Measurements from ENCODE around the gene XRCC3.
A peak's percentile ranks its signal among the peaks of the same experiment; 100 is the strongest.
"Not testable (repeated sequence)": the region's sequence is repeated elsewhere in the genome, so short reads cannot be mapped to it uniquely, and the experiment has no call there.

Gene XRCC3

DNA sequence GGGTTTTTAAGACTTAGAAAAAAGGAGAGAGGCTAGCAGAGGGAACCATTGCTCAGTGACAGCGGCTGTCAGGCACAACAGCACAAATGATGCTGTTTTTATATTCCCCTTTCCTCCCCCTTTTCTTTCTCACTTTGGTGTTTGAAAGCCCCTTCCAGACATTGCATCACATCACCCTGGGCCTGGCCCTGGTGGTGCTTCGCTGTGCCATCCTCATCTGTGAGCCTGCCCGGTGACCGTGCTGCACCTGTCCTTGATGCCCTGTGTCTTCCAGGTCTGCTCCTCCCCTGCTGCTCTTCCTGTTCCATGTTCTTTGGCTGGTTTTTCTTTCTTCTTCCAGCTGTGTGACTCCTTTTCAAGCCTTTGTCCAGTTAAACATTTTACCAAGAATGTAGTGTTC is 61.4 kb downstream of the XRCC3 start:
- H3K27me3 ChIP-seq (ENCODE audit: insufficient read depth, low read length) = no peaks in the 10 kb centered on the region
- H3K18ac ChIP-seq (ENCODE audit: low read length) = peak overlapping the region; percentile 5
- H4K8ac ChIP-seq (ENCODE audit: low read depth, low read length) = no peak overlapping the region
- no peak overlapping the region for H3K14ac ChIP-seq (ENCODE audit: low read length)
- no peak overlapping the region for H3K4me2 ChIP-seq (ENCODE audit: low read length)
- H3K4ac ChIP-seq (ENCODE audit: low read depth, low read length) = no peak overlapping the region
- H2AK5ac ChIP-seq (ENCODE audit: low read length) = no peak overlapping the region
- H4K12ac ChIP-seq (ENCODE audit: low read depth, low read length) = no peak overlapping the region
- H4K91ac ChIP-seq (ENCODE audit: low read depth, low read length) = no peak overlapping the region
- no peak overlapping the region for H3K23ac ChIP-seq (ENCODE audit: low read length)
- WGBS (ENCODE audit: extremely low coverage, insufficient coverage, insufficient read length) = no CpG with 5 or more reads among the region's 4 CpGs
- no peaks in the 10 kb centered on the region for H3K9me3 ChIP-seq (ENCODE audit: insufficient read depth, low read depth, low read length)
- H3K9ac ChIP-seq (ENCODE audit: low read length) = no peak overlapping the region
- H3K36me3 ChIP-seq (ENCODE audit: control insufficient read depth in 1 of 2, insufficient read depth in 2 of 2, low read length in 2 of 2) = peaks cover 36 to 38% of the 10 kb centered on the region in 2 experiments
- H3K4me1 ChIP-seq (ENCODE audit: control insufficient read depth in 1 of 2, insufficient read depth in 2 of 2, low read length in 2 of 2) = no peaks in the 10 kb centered on the region
- H3K79me1 ChIP-seq (ENCODE audit: low read length) = no peaks in the 10 kb centered on the region
- DNase-seq = no peak
- H3K4me3 ChIP-seq (ENCODE audit: low read depth, low read length) = no peak overlapping the region
- no peak overlapping the region for H2BK120ac ChIP-seq (ENCODE audit: insufficient read depth, low read length, poor library complexity)
- no peaks in the 10 kb centered on the region for H3K79me2 ChIP-seq (ENCODE audit: control insufficient read depth, insufficient read depth, low read length, poor library complexity)
- no peak overlapping the region for H3K27ac ChIP-seq (ENCODE audit: low read depth, low read length)
- H2BK5ac ChIP-seq (ENCODE audit: low read depth, low read length, poor library complexity) = no peak overlapping the region
- no peak overlapping the region for H2AFZ ChIP-seq (ENCODE audit: insufficient read depth, low read length, poor library complexity)
- H2BK12ac ChIP-seq (ENCODE audit: low read length) = no peak overlapping the region

- H3K4me3 ChIP-seq (ENCODE audit: low read depth, low read length); H3K14ac ChIP-seq (ENCODE audit: low read length); H3K4ac ChIP-seq (ENCODE audit: low read depth, low read length); H3K79me2 ChIP-seq (ENCODE audit: control insufficient read depth, insufficient read depth, low read length, poor library complexity); H2AFZ ChIP-seq (ENCODE audit: insufficient read depth, low read length, poor library complexity); DNase-seq; H3K23ac ChIP-seq (ENCODE audit: low read length); H2BK5ac ChIP-seq (ENCODE audit: low read depth, low read length, poor library complexity); H3K18ac ChIP-seq (ENCODE audit: low read length); H3K27me3 ChIP-seq (ENCODE audit: insufficient read depth, low read length); H4K8ac ChIP-seq (ENCODE audit: low read depth, low read length); H2BK12ac ChIP-seq (ENCODE audit: low read length); H3K4me1 ChIP-seq (ENCODE audit: control insufficient read depth in 1 of 2, insufficient read depth in 2 of 2, low read length in 2 of 2); H4K91ac ChIP-seq (ENCODE audit: low read depth, low read length); H3K9me3 ChIP-seq (ENCODE audit: insufficient read depth, low read depth, low read length); H3K27ac ChIP-seq (ENCODE audit: low read depth, low read length); H2BK120ac ChIP-seq (ENCODE audit: insufficient read depth, low read length, poor library complexity); H3K4me2 ChIP-seq (ENCODE audit: low read length); H3K79me1 ChIP-seq (ENCODE audit: low read length); H3K9ac ChIP-seq (ENCODE audit: low read length); H4K12ac ChIP-seq (ENCODE audit: low read depth, low read length); H2AK5ac ChIP-seq (ENCODE audit: low read length): not testable (repeated sequence)
- H3K36me3 ChIP-seq (ENCODE audit: control insufficient read depth in 1 of 2, insufficient read depth in 2 of 2, low read length in 2 of 2) = peaks cover 37% of the 10 kb centered on the region in 2 experiments
- WGBS (ENCODE audit: extremely low coverage, insufficient coverage, insufficient read length) = no CpG with 5 or more reads among the region's 10 CpGs
Measured at GRCh38 chr14:103653336-103653735, 61.9 kb downstream of the XRCC3 start.

DNA sequence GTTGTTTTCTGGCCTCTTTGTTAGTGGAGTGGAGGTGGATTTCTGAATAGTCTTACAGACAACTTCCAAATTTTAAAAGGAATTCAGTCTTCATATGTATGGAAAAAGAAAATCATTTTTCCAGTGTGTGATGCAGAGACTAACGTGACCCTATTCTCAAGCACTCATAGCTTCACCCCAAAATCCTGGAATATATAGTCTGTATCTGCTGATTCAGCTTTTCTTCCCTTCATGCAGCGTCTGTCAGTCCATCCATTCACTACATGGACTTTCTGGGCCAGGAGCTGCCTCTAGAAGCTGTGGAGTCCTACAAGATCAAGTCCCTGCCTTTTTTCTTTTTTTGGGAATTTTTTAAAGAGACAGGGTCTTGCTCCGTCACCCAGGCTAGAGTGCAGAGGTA is 62.4 kb downstream of the XRCC3 start:
- no peak overlapping the region for H4K91ac ChIP-seq (ENCODE audit: low read depth, low read length)
- no CpG with 5 or more reads among the region's 3 CpGs for WGBS (ENCODE audit: extremely low coverage, insufficient coverage, insufficient read length)
- H3K18ac ChIP-seq (ENCODE audit: low read length) = no peak overlapping the region
- no peak overlapping the region for H3K14ac ChIP-seq (ENCODE audit: low read length)
- H3K9me3 ChIP-seq (ENCODE audit: insufficient read depth, low read depth, low read length) = no peaks in the 10 kb centered on the region
- no peak overlapping the region for H4K8ac ChIP-seq (ENCODE audit: low read depth, low read length)
- H2BK12ac ChIP-seq (ENCODE audit: low read length) = no peak overlapping the region
- H3K4me3 ChIP-seq (ENCODE audit: low read depth, low read length) = no peak overlapping the region
- DNase-seq = no peak
- peaks cover 33 to 34% of the 10 kb centered on the region in 2 experiments for H3K36me3 ChIP-seq (ENCODE audit: control insufficient read depth in 1 of 2, insufficient read depth in 2 of 2, low read length in 2 of 2)
- no peak overlapping the region for H2BK5ac ChIP-seq (ENCODE audit: low read depth, low read length, poor library complexity)
- H3K27ac ChIP-seq (ENCODE audit: low read depth, low read length) = no peak overlapping the region
- H3K23ac ChIP-seq (ENCODE audit: low read length) = no peak overlapping the region
- no peak overlapping the region for H4K12ac ChIP-seq (ENCODE audit: low read depth, low read length)
- no peaks in the 10 kb centered on the region for H3K79me2 ChIP-seq (ENCODE audit: control insufficient read depth, insufficient read depth, low read length, poor library complexity)
- no peak overlapping the region for H2BK120ac ChIP-seq (ENCODE audit: insufficient read depth, low read length, poor library complexity)
- H3K4me1 ChIP-seq (ENCODE audit: control insufficient read depth in 1 of 2, insufficient read depth in 2 of 2, low read length in 2 of 2) = no peaks in the 10 kb centered on the region
- no peaks in the 10 kb centered on the region for H3K27me3 ChIP-seq (ENCODE audit: insufficient read depth, low read length)
- H2AFZ ChIP-seq (ENCODE audit: insufficient read depth, low read length, poor library complexity) = no peak overlapping the region
- H3K79me1 ChIP-seq (ENCODE audit: low read length) = no peaks in the 10 kb centered on the region
- H3K9ac ChIP-seq (ENCODE audit: low read length) = no peak overlapping the region
- no peak overlapping the region for H3K4me2 ChIP-seq (ENCODE audit: low read length)
- H3K4ac ChIP-seq (ENCODE audit: low read depth, low read length) = no peak overlapping the region
- no peak overlapping the region for H2AK5ac ChIP-seq (ENCODE audit: low read length)

DNA sequence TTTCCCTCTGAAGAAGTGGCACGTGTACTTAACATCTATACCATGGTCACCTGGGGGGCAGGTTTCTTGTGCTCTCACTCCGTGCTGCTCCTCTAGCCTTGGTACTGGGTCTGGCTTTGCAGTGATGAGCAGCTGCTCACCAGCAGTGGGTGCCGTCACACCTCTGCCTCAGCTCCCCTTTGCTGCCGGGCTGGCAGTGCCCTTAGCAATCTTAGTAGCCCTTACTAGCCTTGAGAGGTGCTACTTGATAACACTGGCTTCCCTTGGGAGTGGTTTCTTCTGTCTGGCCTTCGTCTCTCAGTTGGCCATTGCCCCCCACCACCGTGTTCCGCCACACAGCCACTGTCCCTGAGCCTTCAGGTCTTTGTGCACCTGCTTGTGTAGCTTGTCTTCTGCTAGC is 63.7 kb downstream of the XRCC3 start:
- no peak overlapping the region for H3K4me2 ChIP-seq (ENCODE audit: low read length)
- no peak overlapping the region for H3K14ac ChIP-seq (ENCODE audit: low read length)
- H3K4me3 ChIP-seq (ENCODE audit: low read depth, low read length) = no peak overlapping the region
- no peak overlapping the region for H2BK5ac ChIP-seq (ENCODE audit: low read depth, low read length, poor library complexity)
- no peak overlapping the region for H2BK120ac ChIP-seq (ENCODE audit: insufficient read depth, low read length, poor library complexity)
- H3K9ac ChIP-seq (ENCODE audit: low read length) = no peak overlapping the region
- H3K4me1 ChIP-seq (ENCODE audit: control insufficient read depth in 1 of 2, insufficient read depth in 2 of 2, low read length in 2 of 2) = no peaks in the 10 kb centered on the region
- H3K18ac ChIP-seq (ENCODE audit: low read length) = no peak overlapping the region
- H3K27me3 ChIP-seq (ENCODE audit: insufficient read depth, low read length) = no peaks in the 10 kb centered on the region
- no peak overlapping the region for H3K23ac ChIP-seq (ENCODE audit: low read length)
- peak overlapping the region; percentile 83 for H3K4ac ChIP-seq (ENCODE audit: low read depth, low read length)
- no peaks in the 10 kb centered on the region for H3K79me1 ChIP-seq (ENCODE audit: low read length)
- H2BK12ac ChIP-seq (ENCODE audit: low read length) = no peak overlapping the region
- no peak overlapping the region for H4K91ac ChIP-seq (ENCODE audit: low read depth, low read length)
- H3K79me2 ChIP-seq (ENCODE audit: control insufficient read depth, insufficient read depth, low read length, poor library complexity) = peaks cover 4% of the 10 kb centered on the region
- no peak overlapping the region for H4K8ac ChIP-seq (ENCODE audit: low read depth, low read length)
- H3K36me3 ChIP-seq (ENCODE audit: control insufficient read depth in 1 of 2, insufficient read depth in 2 of 2, low read length in 2 of 2) = peaks cover 23 to 26% of the 10 kb centered on the region in 2 experiments
- no peak overlapping the region for H4K12ac ChIP-seq (ENCODE audit: low read depth, low read length)
- no CpG with 5 or more reads among the region's 7 CpGs for WGBS (ENCODE audit: extremely low coverage, insufficient coverage, insufficient read length)
- H2AFZ ChIP-seq (ENCODE audit: insufficient read depth, low read length, poor library complexity) = no peak overlapping the region
- no peak overlapping the region for H2AK5ac ChIP-seq (ENCODE audit: low read length)
- no peak for DNase-seq
- no peaks in the 10 kb centered on the region for H3K9me3 ChIP-seq (ENCODE audit: insufficient read depth, low read depth, low read length)
- H3K27ac ChIP-seq (ENCODE audit: low read depth, low read length) = no peak overlapping the region
